Fibroblast of lung (primary cell): ENCODE data around the gene TNFRSF18.

Source experiments
- CTCF ChIP-seq, 2 donors: IDR thresholded peaks in 1 of 2; conservative IDR thresholded peaks in 1 of 2; 1 replicate in 1 of 2; 2 replicates in 1 of 2; pipeline ENCODE4 v1.5.1; 2011 to 2012; ENCODE audit warnings: low read length in 2 of 2, control low read depth in 1 of 2, inconsistent platforms in 1 of 2, low read depth in 1 of 2, mild to moderate bottlenecking in 1 of 2
- EZH2 ChIP-seq: IDR thresholded peaks from 2 replicates; pipeline ENCODE4 v1.5.1; 2012; ENCODE audit warnings: low read length, control low read depth, mild to moderate bottlenecking; ENCODE audit errors: missing control alignments

GRCh38 chr1:1181129-1181937, 25.1 kb downstream of the TNFRSF18 start:
- no peak for TF ChIP-seq CTCF (conservative IDR thresholded peaks at IDR 0.05 in 1 of 2, IDR thresholded peaks at IDR 0.05 in 1 of 2; ENCODE audit: low read depth in 1 of 2, low read length in 2 of 2)
- TF ChIP-seq EZH2 = no peak
